Stromal cell of bone marrow (primary cell): Measurements from ENCODE around the gene BCL7C.
"Not testable (repeated sequence)": the region's sequence is repeated elsewhere in the genome, so short reads cannot be mapped to it uniquely, and the experiment has no call there.

Source experiments
- DNase-seq: peaks from one replicate; pipeline ENCODE4 v3.0.0-alpha.2; 2012; ENCODE audit warnings: low read depth

Gene BCL7C

DNA sequence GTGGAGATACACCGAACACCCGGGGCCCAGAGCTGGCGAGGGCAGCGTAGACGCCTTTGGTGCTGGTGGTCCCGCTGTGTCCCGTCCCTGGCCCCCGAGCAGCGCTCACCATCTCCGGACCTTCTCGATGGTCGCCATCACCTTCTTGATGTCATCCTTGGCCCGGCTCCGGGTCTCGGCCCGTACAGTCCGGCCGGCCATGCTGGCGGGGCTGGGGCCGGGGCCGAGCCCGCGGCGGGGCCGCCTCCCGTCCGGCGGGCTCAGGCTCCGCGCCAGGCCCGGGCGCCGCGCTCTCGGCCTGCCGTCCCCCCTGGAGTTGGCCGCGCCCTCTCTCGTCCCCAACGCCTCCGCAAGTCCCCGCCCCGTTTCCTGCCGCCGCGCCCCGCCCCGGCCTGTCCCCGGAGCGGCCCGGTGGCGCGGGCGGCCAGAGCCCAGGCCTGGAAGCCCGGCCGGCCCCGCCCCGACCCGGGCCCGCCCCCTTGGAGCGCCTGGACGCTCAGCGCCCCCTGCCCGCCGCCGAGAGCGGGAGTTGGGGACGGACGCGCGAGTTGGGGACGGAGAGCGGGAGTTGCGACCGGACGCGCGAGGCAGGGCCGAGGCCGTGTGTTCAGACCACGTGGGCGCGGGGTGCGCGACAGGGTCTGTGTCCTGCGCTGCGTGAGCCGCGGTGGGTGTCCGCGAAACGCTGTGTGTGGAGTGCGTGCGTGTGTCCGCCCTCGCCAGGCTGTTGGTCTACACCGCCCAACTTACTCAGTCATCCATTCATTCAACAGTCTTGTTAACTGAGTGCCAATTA lies at the start of gene BCL7C:
TSS of gene BCL7C (minus strand) at position 334 of the 796 bp plus-strand sequence. CDS start at position 201, 133 bp downstream.
- peak; percentile 75 for DNase-seq

DNA sequence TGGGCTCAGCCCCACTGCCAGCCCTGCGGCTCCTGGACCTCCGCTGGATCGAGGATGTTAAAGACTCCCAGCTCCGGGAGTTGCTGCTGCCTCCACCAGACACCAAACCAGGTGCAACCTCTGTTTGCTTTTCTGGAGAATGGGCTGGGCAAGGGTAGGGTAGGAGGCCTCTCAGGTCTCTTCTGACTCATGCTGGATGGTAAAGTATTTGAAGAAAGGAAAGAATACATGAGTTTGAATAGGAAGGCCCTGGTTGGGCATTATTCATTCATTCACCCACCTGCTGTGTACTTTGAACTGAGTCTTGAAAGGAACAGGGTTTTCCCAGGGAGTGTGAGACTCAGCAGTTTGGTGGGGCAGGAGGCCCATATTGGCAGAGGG lies 48.5 kb upstream of the BCL7C start:
- no peak for DNase-seq

DNA sequence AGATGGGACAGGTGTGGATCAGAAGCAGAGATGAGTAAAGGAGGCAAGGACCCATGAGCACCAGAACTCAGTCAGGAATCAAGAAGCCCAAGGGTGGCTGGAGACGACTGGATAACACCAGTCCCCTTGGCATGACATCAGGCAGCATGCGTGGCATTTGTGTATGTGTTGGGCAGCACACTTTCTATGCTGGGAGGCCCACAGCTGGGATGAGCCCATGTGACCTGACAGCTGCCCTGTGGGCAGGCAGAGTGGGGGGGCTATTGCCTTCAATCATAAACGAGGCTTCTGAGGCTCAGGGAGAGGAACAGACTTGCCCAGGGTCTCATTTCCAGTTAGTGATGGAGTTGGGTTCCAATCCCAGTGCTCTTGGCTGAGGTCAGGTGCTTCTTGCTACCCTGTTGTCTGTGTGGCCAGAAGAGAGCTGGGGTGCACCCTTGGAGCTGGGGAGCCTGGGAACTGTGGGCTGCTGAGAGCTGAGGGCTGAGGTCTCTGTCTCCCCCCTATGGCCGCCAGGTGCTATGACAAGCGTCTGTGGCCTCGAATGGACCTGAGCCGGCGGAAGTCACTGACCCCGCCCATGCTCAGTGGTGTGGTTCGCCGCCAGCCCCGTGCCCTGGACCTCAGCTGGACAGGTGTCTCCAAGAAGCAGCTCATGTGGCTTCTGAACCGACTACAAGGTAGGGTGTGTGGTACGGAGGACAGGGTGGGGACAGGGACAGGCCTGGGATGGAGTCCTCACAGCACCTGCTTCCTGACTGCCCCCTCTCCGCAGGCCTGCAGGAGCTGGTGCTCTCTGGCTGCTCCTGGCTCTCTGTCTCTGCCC lies 47.9 kb upstream of the BCL7C start:
- DNase-seq, result peak; percentile 28

DNA sequence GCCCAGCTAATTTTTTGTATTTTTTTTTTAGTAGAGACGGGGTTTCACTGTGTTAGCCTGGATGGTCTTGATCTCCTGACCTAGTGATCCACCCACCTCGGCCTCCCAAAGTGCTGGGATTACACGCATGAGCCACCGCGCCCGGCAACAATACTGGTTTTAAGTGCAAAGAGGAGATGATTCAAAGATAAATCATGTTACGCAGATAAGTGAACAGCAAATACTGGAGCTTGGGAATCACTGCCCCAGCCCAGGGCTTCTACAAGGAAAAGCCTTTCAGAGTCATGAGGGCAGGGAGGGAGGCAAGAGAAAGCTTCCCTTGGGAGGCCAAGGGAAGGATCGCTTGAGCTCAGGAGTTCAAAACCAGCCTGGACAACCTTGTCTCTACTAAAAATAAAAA lies 45.7 kb upstream of the BCL7C start:
- not testable (repeated sequence) for DNase-seq

DNA sequence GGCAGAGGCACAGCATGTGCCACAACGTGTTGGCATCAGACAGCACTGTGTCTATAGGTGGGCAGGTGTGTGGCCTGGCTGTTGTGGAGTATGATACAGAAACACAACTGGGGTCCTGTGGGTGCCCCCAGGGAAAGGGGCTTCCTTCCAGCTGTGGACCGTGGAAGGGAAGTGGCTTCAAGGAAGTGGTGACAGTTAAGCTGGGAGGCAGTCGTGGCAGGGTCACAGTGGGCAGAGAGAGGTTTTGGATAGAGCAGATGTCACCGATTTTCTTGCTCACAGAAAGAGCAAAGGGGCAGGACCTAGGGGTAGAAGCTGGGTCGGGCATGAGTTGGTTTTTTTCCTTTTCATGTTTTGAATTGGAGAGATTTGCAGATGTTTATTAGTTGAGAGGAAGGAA lies 43.8 kb upstream of the BCL7C start:
- DNase-seq, result no peak

DNA sequence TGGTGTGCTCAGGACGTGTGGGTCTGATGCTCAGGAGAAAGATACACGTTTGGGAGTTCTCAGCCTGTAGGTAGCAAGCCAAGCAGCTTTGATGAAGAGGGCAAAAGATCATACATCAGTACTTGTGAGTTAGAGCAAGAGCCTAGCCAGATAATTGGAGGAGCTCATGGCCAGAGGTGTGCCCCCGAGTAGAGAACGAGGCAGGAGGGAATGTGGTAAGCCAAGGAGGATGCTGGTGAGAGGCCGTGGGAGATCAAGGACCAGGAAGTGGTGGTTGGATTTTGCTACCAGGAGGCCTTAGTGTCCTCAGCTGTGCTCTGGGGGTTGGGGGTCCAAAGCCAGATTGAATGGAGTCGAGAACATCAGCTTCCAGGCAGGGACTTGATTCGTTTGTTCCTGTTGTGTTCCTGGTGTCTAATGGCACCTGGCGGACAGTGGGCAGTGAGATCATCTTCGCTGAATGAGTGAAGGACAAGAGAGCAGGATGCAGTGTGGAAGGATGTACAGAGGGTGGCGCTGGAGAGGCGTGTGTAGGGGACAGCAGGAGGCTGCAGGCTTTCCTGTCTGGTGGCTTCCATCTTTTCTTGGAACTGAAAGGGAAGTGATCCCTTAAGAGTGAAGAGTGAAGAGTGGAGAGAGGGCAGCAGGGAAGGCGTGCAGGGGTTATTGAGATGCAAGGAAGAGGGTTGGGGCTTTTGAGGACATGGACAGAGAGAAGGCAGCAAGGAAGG lies 41.1 kb upstream of the BCL7C start:
- DNase-seq, result peak; percentile 21

DNA sequence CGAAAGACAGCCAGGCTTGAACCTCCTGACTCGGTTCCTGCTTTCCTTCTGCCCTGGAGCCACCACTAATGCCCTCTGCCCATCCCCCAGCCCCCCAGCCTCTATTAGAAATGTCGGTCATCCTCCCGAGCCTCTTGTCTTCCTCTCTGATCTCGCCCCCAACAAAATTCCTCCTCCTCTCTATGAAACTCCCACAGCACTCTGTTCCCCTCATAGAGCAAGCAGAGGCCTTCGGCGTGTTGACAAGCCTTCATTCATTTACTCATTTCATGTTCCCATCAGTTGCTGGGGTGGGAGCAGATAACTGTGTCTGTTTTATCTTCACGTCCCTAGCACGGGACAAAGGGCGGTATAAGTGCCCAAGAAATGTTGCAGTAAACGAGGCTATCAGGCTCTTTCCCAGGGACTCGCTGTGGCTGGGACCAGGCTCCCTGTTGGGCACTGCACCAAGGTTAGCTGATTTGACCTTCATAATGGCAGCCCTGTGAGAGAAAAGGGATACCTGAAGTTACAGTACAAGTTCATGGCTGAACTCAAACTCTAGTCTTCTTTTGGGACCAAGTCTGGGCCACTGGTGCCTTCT lies 37.3 kb upstream of the BCL7C start:
- DNase-seq, result no peak

DNA sequence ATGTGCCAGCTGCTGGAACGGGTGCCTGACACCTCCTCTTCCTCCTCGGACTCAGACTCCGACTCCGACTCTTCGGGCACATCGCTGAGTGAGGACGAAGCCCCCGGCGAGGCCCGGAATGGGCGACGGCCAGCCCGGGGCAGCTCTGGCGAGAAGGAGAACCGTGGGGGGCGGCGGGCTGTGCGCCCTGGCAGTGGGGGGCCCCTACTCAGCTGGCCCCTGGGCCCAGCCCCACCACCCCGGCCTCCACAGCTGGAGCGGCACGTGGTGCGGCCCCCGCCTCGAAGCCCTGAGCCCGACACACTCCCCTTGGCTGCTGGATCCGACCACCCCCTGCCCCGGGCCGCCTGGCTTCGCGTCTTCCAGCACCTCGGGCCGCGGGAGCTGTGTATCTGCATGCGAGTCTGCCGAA lies 36.3 kb upstream of the BCL7C start:
- no peak for DNase-seq

DNA sequence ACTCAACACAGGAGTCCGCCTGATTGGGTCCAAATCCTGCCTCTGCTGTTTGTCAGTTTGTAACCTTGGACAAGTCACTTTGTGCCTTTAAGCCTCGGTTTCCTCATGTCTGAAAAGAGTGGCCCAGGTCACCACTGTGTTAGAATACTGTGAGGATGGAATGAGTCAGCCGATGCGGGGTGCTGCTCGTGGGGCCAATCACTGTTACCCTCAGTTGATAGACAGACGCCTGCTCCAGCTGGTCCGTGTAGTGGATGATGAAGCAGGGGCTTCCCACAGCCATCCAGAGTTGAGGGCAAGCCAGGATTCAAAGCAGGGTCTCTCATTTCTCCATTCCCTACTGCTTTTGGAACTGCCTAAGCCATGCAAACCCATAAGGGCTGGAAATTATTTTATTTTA lies 35.3 kb upstream of the BCL7C start:
- DNase-seq, result no peak

DNA sequence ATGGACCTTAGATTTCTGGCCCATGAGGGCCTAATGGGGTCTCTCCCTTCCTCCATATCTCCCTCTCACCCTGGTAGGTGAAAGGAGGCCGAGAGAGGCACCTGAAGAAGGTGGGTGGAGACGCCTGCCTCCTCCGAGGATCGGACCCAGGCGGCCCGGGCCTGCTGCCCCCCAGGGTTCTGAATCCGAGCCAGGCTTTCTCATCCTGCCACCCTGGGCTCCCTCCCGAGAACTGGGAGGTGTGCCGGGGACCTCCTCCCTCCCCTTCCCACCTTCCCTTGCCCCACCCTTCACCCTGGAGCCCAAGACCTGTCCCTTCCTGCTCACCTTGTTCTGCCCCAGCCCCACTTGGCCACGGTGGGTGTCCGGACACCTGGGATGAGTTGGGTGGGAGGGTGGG lies 34.5 kb upstream of the BCL7C start:
- no peak for DNase-seq

DNA sequence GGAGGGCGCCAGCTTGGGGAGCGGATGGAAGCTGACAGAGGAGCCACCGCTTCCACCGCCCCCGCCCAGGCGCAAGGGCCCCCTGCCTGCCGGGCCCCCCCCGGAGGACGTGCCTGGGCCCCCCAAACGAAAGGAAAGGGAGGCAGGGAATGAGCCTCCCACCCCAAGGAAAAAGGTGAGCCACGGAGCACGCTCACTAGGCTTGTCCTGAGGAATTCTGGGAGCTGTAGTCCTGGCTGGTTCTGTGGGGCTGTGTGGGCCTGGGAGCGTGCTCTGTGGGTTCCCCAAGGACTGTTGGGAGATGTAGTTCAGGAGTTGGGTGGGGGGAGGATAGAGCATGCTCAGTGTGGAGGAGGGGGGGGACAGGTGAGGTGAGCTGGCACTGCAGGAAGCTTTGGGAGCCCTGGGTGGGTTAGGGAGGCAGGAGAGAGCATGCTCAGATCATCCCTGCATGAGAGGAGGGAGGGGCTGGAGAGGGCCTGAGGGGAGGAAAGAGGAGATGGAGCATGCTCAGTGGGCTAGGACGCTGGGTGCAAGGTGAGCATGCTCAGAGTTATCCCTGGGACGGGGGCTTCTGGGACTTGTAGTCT lies 34.0 kb upstream of the BCL7C start:
- DNase-seq, result no peak

DNA sequence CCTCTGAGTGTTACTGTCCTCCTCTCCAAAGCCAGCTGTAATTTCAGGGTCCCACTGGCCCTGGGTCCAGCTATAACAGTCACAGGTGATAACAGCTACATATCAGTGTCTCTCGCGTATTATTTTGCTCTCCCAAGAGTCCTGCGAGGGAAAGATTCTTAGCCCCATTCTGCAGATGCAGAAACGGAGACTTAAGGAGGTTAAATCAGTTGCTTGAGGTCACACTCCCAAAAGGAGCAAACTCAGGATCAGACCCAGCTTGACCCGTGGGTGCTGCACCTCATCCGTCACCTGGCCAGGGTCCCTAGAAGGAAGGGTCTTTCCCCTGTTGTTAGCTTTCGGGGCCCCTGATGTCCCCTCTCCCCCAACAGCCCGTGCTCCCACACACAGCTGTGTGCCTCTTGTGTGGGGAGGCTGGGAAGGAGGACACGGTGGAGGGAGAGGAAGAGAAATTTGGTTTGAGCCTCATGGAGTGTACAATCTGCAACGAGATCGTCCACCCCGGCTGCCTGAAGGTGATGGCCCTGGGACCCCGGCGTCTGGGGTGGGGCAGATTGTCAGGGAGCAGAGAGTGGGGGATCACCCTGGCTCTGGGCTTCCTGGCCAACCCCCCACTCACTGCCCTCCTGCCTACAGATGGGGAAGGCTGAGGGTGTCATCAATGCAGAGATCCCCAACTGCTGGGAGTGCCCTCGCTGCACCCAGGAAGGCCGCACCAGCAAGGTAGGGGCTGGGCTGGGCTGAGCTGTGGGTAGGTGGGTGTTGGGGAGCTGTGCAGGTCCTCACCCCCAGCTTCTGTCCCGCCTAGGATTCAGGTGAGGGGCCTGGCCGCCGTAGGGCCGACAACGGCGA lies 33.3 kb upstream of the BCL7C start:
- no peak for DNase-seq

DNA sequence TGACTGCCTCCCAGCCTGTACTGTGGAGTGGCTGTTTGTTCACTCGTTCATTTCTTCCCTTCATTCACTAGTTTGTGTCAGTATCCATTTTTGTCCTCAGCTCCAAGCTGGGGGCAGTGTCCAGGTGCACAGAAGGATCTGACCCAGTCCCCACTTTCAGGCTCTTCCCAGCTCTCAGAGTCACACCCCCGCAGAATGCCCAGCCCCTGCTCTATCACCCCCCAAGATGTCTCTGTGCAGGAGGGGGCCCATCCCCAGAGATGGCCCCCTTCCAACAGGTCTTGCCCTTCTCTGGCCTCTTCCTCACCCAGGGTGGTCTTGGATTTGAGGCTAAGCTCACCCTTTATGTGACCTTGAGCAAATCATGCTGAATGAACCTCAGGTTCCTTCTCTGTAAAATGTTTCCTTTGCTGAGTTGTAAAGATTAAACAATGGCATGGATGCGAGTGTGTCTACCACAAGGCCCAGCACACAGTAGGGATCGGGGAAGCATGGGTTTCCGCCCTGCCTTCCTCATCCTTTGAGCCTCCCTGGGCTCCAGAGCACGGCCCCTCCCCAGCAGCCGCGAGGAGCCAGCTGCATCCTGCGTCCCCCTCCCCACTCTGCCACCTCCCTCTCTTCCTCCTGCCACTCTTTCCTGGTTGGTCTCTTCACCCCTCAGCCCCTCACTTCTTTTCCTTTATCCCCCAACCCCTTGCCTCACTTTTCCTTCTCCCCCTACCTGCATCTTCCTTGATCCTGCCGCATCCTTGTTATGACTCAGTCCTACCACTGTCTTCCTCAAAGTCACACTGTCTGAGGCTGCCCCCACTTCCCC lies 32.3 kb upstream of the BCL7C start:
- no peak for DNase-seq

DNA sequence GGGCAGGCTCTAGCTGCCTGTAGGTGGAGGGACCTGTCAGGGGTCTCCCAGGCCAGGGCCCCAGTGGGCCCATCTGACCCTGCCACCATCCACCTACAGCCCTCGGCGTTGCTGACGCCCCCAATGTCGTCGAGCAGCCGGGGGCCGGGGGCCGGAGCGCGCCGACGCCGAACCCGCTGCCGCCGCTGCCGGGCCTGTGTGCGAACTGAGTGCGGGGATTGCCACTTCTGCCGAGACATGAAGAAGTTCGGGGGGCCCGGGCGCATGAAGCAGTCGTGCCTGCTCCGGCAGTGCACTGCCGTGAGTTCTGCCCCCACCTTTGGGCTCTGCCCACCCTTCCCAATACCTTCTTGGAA lies 31.7 kb upstream of the BCL7C start:
- no peak for DNase-seq

DNA sequence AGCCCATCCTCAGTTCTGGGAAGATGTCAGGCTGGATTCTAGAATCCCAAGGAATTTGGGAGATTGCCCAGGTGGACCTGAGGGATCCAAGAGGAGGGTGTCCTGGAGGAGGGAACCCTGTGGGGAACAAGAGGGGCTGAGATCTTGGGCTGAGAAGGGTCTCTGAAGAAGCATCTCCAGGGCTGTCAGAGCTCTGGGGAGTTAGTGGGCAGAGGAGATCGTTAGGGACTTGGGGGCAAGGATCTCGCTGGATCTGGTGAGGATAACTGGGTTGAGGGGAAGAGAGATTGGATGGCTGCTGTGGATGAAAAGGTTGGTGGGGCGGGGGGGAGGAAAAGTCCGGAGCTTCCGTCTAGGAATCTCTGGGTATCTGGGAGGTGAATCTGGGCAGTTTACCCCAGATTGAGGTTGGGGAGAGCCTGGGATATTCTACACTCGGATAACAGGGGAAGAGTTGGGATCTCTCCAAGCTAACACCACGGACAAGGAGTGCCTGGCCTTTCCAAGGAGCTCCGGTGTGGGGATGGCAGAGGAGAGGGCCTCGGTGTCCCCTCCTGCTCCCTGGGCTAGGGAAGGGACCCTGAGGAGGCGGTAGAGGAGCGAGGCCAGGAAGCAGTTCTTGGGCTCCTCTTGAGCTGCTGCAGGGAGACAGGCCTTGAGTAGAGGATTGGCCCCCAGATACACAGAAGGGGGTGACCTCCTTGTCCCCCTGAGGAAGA lies 31.2 kb upstream of the BCL7C start:
- DNase-seq, result no peak

DNA sequence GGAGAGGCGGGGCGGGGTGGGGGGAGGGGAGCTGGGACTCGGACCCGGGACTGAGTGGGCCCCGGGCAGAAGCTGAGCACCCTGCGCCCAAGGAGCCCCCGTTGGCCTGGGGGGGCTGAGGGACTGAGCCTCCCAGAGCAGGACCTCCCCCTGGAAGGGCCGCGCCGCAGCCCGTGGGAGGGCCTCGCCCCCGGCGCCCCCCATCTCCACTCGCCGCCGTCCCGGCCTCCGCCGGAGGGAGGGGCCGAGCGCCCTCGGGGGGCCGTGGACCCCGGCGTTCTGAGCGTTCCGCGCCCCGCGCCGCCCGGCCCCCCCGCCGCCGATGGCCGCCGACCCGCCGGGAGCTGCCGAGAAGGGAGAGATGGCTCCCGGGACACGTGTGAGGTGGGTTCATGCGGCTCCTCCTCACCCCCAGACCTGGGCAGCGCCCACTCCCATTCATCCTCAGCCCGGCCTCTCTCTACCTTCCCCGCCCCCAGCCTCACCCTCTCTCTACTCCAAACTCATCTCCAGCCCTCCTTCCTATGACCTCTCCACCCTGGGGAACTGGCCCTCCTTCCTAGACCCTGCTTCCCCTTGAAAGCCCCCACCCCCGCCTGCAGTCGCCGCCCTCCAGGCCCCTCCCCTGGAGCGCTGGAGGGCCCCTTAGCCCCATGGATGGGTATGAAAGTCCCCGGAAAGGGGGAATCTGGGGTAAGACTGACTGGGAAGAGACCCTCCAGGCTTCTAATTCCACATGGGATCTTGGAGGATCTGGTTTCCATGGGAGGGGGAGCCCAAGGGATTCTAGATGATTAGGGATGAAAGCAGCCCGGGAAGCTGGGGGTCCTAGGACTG lies 30.4 kb upstream of the BCL7C start:
- DNase-seq, result no peak

DNA sequence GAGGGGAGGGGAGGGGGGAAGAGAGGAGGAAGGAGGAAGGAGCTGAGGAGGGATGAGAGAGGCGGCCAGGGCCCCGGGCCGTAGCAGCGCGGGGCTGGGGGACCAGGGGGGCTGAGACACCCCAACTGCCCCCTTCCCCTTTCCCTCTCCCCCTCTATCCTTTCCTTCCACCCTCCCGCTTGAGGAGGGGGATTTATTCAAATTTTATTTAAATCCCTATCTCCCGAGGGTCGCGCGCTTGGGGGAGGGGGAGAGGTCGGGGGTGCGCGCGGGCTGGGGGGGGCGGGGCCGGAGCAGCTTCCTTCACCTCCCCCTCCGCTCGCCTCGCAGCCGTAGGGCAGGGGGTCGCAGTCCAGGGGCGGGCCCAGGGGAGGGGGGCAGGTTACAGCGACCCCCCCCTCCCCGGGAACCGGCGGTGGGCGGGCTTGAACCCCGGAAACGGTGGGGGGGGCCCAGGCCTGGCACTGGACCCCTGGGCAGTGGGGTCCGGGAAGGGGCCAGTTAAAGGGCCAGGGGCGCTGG lies 29.7 kb upstream of the BCL7C start, which contains the start of gene FBXL19:
TSS of gene FBXL19 (plus strand) at position 19 of the 522 bp plus-strand sequence. CDS start 2,183 bp downstream, outside the sequence.
- DNase-seq, result no peak

DNA sequence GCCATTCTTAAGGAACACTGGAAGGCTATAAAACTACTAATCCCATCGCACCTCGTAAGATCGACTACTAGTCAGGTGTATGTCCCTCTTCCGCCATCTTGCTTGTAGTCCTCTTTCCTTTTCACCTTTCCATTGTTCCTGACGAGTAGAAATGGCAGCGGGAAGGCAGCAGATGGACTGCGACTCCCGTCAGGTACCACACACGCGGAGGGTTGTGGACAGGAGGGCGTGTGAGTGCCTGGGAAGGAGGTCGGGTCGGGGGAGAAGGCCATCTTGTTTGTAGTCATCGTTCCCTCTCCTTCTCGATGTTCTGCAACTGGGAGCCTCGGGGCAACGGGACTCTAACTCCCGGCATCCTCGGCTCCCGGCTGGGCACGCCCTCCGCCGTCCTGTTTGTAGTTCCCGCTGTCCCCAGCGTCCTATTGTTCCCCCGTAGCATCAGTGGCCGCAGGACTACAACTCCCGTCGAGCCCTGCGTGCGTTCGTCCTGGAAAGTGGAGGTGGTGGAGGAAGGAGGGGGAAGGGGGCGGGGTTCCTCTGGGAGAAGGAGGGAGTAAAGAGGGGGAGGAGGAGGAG lies 29.2 kb upstream of the BCL7C start:
- DNase-seq, result peak; percentile 100
